ENCODE measurements around the gene VPS16.

- TF ChIP-seq, protein P1, sequence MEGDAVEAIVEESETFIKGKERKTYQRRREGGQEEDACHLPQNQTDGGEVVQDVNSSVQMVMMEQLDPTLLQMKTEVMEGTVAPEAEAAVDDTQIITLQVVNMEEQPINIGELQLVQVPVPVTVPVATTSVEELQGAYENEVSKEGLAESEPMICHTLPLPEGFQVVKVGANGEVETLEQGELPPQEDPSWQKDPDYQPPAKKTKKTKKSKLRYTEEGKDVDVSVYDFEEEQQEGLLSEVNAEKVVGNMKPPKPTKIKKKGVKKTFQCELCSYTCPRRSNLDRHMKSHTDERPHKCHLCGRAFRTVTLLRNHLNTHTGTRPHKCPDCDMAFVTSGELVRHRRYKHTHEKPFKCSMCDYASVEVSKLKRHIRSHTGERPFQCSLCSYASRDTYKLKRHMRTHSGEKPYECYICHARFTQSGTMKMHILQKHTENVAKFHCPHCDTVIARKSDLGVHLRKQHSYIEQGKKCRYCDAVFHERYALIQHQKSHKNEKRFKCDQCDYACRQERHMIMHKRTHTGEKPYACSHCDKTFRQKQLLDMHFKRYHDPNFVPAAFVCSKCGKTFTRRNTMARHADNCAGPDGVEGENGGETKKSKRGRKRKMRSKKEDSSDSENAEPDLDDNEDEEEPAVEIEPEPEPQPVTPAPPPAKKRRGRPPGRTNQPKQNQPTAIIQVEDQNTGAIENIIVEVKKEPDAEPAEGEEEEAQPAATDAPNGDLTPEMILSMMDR (IDR thresholded peaks at IDR 0.05) = no peak
- no peak for TF ChIP-seq POLR2A (IDR thresholded peaks at IDR 0.05)
Observed at GRCh38 chr20:2817341-2817726, 23.2 kb upstream of the VPS16 start.

All from heart left ventricle (tissue), 13 donors.